Hepatocyte (in vitro differentiated cells): Measurements from ENCODE around the gene INTS2. TPM values are rescaled to one million over a fixed set of nuclear protein-coding genes. Genes with fewer than 3 reads are reported as not detected.

ENCODE experiments used
- DNase-seq: peaks from one replicate; pipeline ENCODE4 v3.0.0-alpha.2; 2016; ENCODE audit warnings: low spot score
- H2AFZ ChIP-seq: fragments of 200-600 bp; sonication (generic); 2 replicates; pipeline ENCODE4 v1.6.0; 2016; ENCODE audit warnings: antibody characterized with exemption, mild to moderate bottlenecking
- H3K27ac ChIP-seq: fragments of 200-600 bp; sonication (generic); 2 replicates; pipeline ENCODE4 v1.5.1; 2016; ENCODE audit warnings: mild to moderate bottlenecking
- H3K27me3 ChIP-seq: fragments of 200-600 bp; sonication (generic); 2 replicates; pipeline ENCODE4 v1.6.1; 2016
- H3K36me3 ChIP-seq: fragments of 200-600 bp; sonication (generic); replicated peaks from 2 replicates; pipeline ENCODE4 v1.5.1; 2016; ENCODE audit warnings: low read depth; ENCODE audit not compliant: insufficient read depth
- H3K4me1 ChIP-seq: fragments of 200-600 bp; sonication (generic); 2 replicates; pipeline ENCODE4 v1.5.1; 2016; ENCODE audit warnings: mild to moderate bottlenecking, moderate library complexity; ENCODE audit not compliant: insufficient read depth
- H3K4me2 ChIP-seq: fragments of 200-600 bp; sonication (generic); 2 replicates; pipeline ENCODE4 v1.6.0; 2016
- H3K4me3 ChIP-seq: fragments of 200-600 bp; sonication (generic); 2 replicates; pipeline ENCODE4 v1.5.1; 2016; ENCODE audit warnings: mild to moderate bottlenecking
- H3K79me2 ChIP-seq: fragments of 200-600 bp; sonication (generic); 2 replicates; pipeline ENCODE4 v1.6.0; 2017; ENCODE audit warnings: mild to moderate bottlenecking
- H3K9me2 ChIP-seq: fragments of 200-600 bp; sonication (generic); replicated peaks from 2 replicates; pipeline ENCODE4 v1.6.0; 2017; ENCODE audit warnings: mild to moderate bottlenecking; ENCODE audit not compliant: insufficient read depth
- H3K9me3 ChIP-seq: fragments of 200-600 bp; sonication (generic); 2 replicates; pipeline ENCODE4 v1.5.1; 2016; ENCODE audit warnings: low read depth, mild to moderate bottlenecking
- H4K20me1 ChIP-seq: fragments of 200-600 bp; sonication (generic); 2 replicates; pipeline ENCODE4 v1.6.0; 2016; ENCODE audit warnings: mild to moderate bottlenecking; ENCODE audit not compliant: insufficient read depth, poor library complexity, severe bottlenecking
- EZH2 ChIP-seq: fragments of 200-600 bp; sonication (generic); IDR thresholded peaks from 2 replicates; pipeline ENCODE4 v1.6.1; 2016; ENCODE audit warnings: antibody characterized with exemption, mild to moderate bottlenecking, borderline replicate concordance
- EZH2phosphoT487 ChIP-seq: fragments of 200-600 bp; sonication (generic); IDR thresholded peaks from one replicate; pipeline ENCODE4 v1.6.1; 2018; ENCODE audit warnings: antibody characterized with exemption, mild to moderate bottlenecking, low read depth, moderate library complexity; ENCODE audit not compliant: unreplicated experiment, severe bottlenecking
- WGBS: methylation state at CpG from one replicate; pipeline ENCODE4 v1.1.6; 2016; ENCODE audit warnings: low lambda C conversion rate; ENCODE audit errors: missing lambda C conversion rate; 5-methylcytosine and 5-hydroxymethylcytosine counted together
- polyA plus RNA-seq: library from polyadenylated mRNA; unstranded; fragments of >200 nt; fragmentation: Nextera tagmentation; extraction: Ambion mirVana; gene quantifications from 2 replicates; pipeline ENCODE4 v1.2.1, GENCODE V29; 2016
- total RNA-seq: library from RNA; depleted of rRNA; stranded (reverse); fragments of >200 nt; gene quantifications from 2 replicates; pipeline ENCODE4 v1.2.3, GENCODE V29; 2014
- TF ChIP-seq, protein P1 (sequence below): fragments of 200-600 bp; sonication (generic); IDR thresholded peaks from 2 replicates; pipeline ENCODE4 v1.5.1; 2016; ENCODE audit warnings: antibody characterized with exemption, mild to moderate bottlenecking; ENCODE audit not compliant: poor library complexity

INTS2 gene
- total and polyA plus RNA-seq, 2 experiments from 2014 or later, result 2.6 to 10.9 TPM

DNA sequence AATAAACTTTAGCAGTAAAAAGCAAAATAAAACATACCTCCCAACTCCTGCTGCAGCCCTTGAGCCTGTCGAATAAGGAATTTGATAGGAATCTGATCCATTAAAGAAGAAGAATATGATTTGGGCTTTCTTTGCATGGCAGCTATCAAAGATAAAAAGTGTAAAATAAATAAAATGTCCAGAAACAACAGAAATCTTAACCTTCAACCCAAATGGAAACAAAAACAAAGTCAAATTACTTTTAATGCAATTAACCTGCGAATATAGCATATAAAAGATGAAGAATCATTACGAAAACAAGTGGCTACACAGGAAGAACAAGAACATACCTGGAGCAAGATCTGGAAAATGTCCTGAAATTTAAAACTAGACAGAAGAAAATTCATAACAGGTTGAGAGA lies 42.9 kb downstream of the INTS2 start:
- 92% methylated on average over 3 of the region's 3 CpGs for WGBS
- Histone ChIP-seq H3K27ac (no peak overlapping the region), H3K4me1 (no peaks in the 10 kb centered on the region), H3K27me3 (no peaks in the 10 kb centered on the region), H3K9me3 (no peaks in the 10 kb centered on the region), H3K9me2 (no peaks in the 10 kb centered on the region), H2AFZ (no peak overlapping the region), H3K4me3 (no peak overlapping the region), H4K20me1 (no peaks in the 10 kb centered on the region), H3K4me2 (no peak overlapping the region), H3K79me2 (no peaks in the 10 kb centered on the region), H3K36me3 (no peaks in the 10 kb centered on the region)
- no peak for DNase-seq
- TF ChIP-seq EZH2phosphoT487 (no peak), EZH2 (no peak)
- TF ChIP-seq, protein P1, sequence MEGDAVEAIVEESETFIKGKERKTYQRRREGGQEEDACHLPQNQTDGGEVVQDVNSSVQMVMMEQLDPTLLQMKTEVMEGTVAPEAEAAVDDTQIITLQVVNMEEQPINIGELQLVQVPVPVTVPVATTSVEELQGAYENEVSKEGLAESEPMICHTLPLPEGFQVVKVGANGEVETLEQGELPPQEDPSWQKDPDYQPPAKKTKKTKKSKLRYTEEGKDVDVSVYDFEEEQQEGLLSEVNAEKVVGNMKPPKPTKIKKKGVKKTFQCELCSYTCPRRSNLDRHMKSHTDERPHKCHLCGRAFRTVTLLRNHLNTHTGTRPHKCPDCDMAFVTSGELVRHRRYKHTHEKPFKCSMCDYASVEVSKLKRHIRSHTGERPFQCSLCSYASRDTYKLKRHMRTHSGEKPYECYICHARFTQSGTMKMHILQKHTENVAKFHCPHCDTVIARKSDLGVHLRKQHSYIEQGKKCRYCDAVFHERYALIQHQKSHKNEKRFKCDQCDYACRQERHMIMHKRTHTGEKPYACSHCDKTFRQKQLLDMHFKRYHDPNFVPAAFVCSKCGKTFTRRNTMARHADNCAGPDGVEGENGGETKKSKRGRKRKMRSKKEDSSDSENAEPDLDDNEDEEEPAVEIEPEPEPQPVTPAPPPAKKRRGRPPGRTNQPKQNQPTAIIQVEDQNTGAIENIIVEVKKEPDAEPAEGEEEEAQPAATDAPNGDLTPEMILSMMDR, result no peak

DNA sequence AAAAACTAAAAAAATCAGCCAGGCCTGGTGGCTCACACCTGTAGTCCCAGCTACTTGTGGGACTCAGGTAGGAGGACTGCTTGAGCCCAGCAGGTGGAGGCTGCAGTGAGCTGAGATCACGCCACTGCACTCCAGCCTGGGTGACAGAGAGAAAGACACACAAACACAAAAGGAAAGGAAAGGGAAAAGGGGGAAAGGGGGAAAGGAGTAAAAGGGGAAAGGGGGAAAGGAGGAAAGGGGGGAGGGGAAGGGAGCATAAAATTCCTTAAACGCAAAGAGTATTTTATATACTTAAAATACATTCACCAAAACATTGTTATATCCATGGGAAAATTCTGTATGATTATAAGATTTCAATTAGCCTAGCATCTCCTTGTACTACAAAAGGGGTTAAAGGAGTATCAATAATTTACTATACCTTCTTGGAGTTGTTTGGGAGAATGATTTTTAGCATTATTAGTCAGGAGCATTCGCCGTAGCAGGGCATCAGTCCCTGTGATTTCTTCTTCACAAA lies 47.1 kb downstream of the INTS2 start:
- H4K20me1 ChIP-seq, result no peaks in the 10 kb centered on the region
- WGBS, result 97% methylated on average over 4 of the region's 4 CpGs
- H3K36me3 ChIP-seq, result no peaks in the 10 kb centered on the region
- no peak overlapping the region for H2AFZ ChIP-seq
- no peaks in the 10 kb centered on the region for H3K9me3 ChIP-seq
- no peaks in the 10 kb centered on the region for H3K27me3 ChIP-seq
- no peak overlapping the region for H3K4me3 ChIP-seq
- TF ChIP-seq EZH2 (no peak), EZH2phosphoT487 (no peak)
- TF ChIP-seq, protein P1, result no peak
- no peak overlapping the region for H3K4me2 ChIP-seq
- H3K27ac ChIP-seq, result no peak overlapping the region
- no peaks in the 10 kb centered on the region for H3K79me2 ChIP-seq
- H3K4me1 ChIP-seq, result no peaks in the 10 kb centered on the region
- no peaks in the 10 kb centered on the region for H3K9me2 ChIP-seq
- no peak for DNase-seq

DNA sequence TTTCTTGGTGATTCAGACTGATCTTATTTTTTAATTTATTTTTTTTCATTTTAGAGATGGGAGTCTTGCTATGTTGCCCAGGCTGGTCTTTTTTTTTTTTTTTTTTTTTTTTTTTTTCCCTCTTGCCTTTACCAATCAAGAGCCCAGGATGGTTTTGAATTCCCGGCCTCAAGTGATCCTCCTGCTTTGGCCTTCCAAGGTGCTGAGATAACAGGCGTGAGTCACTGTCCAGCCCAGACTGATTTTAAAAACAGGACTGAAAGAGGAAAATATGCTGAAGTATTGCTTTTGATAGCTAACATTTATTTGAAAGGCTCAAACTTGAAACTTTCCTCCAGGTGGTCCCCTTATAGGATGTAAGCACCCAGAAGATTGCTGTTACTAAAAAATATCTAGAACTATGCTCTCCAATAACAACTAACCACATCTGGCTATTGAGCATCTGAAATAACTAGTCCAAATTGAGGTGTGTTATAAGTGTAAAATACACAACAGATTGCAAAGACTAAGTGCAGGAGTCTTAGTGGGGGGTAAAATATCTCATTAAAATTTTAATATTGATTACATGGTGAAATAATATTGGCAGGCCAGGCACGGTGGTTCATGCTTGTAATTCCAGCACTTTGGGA lies 48.7 kb downstream of the INTS2 start:
- 97% methylated on average over 3 of the region's 3 CpGs for WGBS

More for the DNA sequence above, 48.7 kb downstream of the INTS2 start:
- no peak for TF ChIP-seq EZH2
- no peak for TF ChIP-seq EZH2phosphoT487
- TF ChIP-seq, protein P1, result no peak
- no peaks in the 10 kb centered on the region for H3K9me2 ChIP-seq
- H3K4me2 ChIP-seq, result no peak overlapping the region
- no peak for DNase-seq
- H3K36me3 ChIP-seq, result no peaks in the 10 kb centered on the region
- no peaks in the 10 kb centered on the region for H3K4me1 ChIP-seq
- H3K27me3 ChIP-seq, result no peaks in the 10 kb centered on the region
- H2AFZ ChIP-seq, result no peak overlapping the region
- no peaks in the 10 kb centered on the region for H4K20me1 ChIP-seq
- no peak overlapping the region for H3K27ac ChIP-seq
- H3K79me2 ChIP-seq, result no peaks in the 10 kb centered on the region
- no peak overlapping the region for H3K4me3 ChIP-seq
- H3K9me3 ChIP-seq, result no peaks in the 10 kb centered on the region
